ENCODE results near the gene ZDHHC21.

GRCh38 chr9:14677396-14677795, 15.8 kb downstream of the ZDHHC21 start:
- no peak for TF ChIP-seq POLR2A (IDR thresholded peaks at IDR 0.05)
- TF ChIP-seq, protein P1, sequence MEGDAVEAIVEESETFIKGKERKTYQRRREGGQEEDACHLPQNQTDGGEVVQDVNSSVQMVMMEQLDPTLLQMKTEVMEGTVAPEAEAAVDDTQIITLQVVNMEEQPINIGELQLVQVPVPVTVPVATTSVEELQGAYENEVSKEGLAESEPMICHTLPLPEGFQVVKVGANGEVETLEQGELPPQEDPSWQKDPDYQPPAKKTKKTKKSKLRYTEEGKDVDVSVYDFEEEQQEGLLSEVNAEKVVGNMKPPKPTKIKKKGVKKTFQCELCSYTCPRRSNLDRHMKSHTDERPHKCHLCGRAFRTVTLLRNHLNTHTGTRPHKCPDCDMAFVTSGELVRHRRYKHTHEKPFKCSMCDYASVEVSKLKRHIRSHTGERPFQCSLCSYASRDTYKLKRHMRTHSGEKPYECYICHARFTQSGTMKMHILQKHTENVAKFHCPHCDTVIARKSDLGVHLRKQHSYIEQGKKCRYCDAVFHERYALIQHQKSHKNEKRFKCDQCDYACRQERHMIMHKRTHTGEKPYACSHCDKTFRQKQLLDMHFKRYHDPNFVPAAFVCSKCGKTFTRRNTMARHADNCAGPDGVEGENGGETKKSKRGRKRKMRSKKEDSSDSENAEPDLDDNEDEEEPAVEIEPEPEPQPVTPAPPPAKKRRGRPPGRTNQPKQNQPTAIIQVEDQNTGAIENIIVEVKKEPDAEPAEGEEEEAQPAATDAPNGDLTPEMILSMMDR (IDR thresholded peaks at IDR 0.05): no peak

Data from prostate gland (tissue), 2 donors.